ENCODE data around the gene AIG1. TPM values are rescaled to one million over a fixed set of nuclear protein-coding genes. Genes with fewer than 3 reads are reported as not detected.
A peak's percentile ranks its signal among the peaks of the same experiment; 100 is the strongest.
"Not testable (repeated sequence)": the region's sequence is repeated elsewhere in the genome, so short reads cannot be mapped to it uniquely, and the experiment has no call there.

Gene AIG1
- total RNA-seq, 2 donors from 2014 or later = 41.3 to 67.0 TPM

DNA sequence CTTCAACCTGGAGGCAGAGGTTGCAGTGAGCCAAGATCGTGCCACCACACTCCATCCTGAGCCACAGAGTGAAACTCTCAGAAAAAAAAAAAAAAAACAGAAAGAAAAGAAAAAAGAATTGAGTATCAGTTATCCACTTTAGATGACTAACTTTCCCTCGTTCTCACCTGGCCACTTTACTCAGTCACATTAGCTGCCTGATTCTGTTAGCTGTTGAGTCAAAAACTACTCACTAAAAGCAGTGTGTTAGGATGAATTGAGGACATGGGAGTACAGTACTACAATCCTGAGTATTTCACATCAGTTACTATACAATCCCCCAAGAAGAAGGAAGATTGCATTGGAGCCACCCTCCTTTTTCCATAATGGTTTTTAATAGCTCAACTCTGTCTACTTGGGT lies 275.2 kb downstream of the AIG1 start:
- DNase-seq (ENCODE audit: low spot score) = no peak
- no peaks in the 10 kb centered on the region for H3K9me3 ChIP-seq
- no peaks in the 10 kb centered on the region for H3K27me3 ChIP-seq (replicated peaks; ENCODE audit: insufficient read depth)
- TF ChIP-seq, protein P1, sequence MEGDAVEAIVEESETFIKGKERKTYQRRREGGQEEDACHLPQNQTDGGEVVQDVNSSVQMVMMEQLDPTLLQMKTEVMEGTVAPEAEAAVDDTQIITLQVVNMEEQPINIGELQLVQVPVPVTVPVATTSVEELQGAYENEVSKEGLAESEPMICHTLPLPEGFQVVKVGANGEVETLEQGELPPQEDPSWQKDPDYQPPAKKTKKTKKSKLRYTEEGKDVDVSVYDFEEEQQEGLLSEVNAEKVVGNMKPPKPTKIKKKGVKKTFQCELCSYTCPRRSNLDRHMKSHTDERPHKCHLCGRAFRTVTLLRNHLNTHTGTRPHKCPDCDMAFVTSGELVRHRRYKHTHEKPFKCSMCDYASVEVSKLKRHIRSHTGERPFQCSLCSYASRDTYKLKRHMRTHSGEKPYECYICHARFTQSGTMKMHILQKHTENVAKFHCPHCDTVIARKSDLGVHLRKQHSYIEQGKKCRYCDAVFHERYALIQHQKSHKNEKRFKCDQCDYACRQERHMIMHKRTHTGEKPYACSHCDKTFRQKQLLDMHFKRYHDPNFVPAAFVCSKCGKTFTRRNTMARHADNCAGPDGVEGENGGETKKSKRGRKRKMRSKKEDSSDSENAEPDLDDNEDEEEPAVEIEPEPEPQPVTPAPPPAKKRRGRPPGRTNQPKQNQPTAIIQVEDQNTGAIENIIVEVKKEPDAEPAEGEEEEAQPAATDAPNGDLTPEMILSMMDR (IDR thresholded peaks at IDR 0.05) = no peak
- TF ChIP-seq POLR2A (IDR thresholded peaks at IDR 0.05) = no peak
- no peak for TF ChIP-seq POLR2AphosphoS5 (IDR thresholded peaks at IDR 0.05)
- H3K4me3 ChIP-seq = no peak overlapping the region
- no peaks in the 10 kb centered on the region for H3K36me3 ChIP-seq
- no peak overlapping the region for H3K27ac ChIP-seq
- intact Hi-C loops (cut with DNase I) = no loop called here
- 96% methylated on average over 2 of the region's 2 CpGs for WGBS
- no peaks in the 10 kb centered on the region for H3K4me1 ChIP-seq (replicated peaks)

DNA sequence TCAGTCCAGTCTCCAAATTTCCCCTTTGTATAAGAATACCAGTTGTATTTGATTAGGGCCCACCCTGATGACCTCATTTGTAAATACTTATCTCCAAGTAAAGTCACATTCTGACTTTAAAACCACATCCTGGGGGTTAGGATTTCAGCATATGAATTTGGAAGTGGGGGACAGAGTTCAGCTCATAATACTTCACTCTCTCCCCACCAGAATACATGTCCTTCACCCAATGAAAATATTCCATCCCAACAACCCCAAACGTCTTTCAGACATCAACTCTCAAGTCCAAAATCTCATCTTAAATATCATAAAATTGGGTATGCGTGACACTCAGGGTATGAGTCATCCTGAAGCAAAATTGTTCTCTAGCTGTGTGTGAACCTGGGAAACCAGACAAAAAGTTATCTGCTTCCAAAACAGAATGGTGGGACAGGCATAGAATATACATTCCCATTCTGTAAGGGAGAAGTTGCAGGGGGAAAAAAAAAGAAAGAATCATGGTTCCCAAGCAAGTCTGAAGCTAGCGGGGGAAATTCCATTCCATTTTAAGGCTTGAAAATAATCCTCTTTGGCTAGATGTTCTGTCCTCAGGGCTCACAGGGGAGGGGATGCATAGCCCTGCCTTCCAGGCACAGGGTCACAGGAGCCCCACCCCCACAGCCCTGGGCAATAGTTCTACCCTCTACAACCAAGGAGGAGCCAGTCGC lies 275.9 kb downstream of the AIG1 start:
- no peak for DNase-seq (ENCODE audit: low spot score)
- no peak for TF ChIP-seq POLR2AphosphoS5 (IDR thresholded peaks at IDR 0.05)
- TF ChIP-seq, protein P1 (IDR thresholded peaks at IDR 0.05) = no peak
- no peak for TF ChIP-seq POLR2A (IDR thresholded peaks at IDR 0.05)
- no peaks in the 10 kb centered on the region for H3K27me3 ChIP-seq (replicated peaks; ENCODE audit: insufficient read depth)
- H3K4me3 ChIP-seq = no peak overlapping the region
- WGBS = 90% methylated on average over 4 of the region's 4 CpGs
- no peaks in the 10 kb centered on the region for H3K36me3 ChIP-seq
- H3K4me1 ChIP-seq (replicated peaks) = no peaks in the 10 kb centered on the region
- H3K9me3 ChIP-seq = no peaks in the 10 kb centered on the region
- intact Hi-C loops (cut with DNase I) = no loop called here
- no peak overlapping the region for H3K27ac ChIP-seq

DNA sequence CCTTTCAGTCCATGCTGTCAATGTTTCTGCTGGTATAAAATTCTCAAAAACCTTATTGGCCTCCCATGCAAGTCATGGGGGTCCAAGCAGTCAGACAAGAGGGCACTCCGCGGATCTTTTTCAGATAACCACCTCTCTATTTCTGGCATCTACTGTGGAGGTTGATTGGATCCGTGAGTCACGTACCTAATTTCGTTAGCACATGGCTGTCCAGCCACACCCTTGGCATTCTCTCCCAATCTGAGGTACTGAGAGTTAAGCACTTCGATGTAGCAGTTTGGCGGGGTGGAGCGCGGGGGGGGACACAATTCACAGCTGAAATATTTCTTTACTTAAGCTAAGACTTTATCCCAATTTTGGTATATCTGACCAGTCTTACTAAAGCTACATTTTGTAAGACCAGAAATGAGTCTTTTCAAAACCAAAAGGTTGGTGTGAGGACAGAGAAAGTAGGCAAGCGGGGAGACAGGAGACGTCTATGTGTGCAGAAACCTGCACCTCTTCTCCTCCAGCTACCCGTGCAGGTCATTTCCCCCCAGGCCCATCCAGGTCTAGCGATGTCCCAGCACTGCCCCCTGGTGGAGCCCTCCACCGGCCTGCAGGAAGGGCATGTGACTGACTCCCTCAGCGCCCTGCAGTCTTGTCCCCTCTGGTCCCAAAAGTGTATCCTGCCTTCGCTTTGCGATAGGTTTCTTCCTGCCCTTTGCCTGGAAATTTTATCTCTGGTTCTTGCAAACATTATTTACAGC lies 276.7 kb downstream of the AIG1 start:
- WGBS = 88% methylated on average over 17 of the region's 17 CpGs
- Histone ChIP-seq H3K4me1 (replicated peaks) (no peaks in the 10 kb centered on the region), H3K27me3 (replicated peaks; ENCODE audit: insufficient read depth) (no peaks in the 10 kb centered on the region), H3K4me3 (no peak overlapping the region), H3K36me3 (no peaks in the 10 kb centered on the region), H3K27ac (no peak overlapping the region), H3K9me3 (no peaks in the 10 kb centered on the region)
- intact Hi-C loops (cut with DNase I) = no loop called here
- no peak for DNase-seq (ENCODE audit: low spot score)
- TF ChIP-seq, protein P1 (IDR thresholded peaks at IDR 0.05) = peak in 2 of 4 experiments; percentile 27 to 31
- no peak for TF ChIP-seq POLR2AphosphoS5 (IDR thresholded peaks at IDR 0.05)

DNA sequence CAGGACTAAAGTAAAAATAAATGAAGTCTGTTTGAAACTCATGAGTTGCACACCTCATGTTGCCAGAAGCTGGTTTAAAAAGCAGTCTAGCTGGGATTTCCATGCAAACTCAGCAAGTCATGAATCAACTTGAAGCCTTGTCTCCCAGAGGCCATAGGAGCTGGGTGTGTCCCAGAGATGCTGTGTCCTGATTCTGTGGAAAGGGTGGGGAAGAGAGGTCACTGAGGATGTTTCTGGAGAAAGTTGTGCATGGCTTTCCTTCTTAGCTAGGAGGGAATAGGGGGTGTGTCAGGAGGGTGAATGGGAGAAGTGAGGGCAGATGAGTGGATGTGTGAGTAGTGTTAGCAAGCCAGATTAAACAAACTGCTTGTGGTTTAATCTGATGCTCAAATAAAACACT lies 278.5 kb downstream of the AIG1 start:
- intact Hi-C loops (cut with DNase I) = no loop called here
- H3K27ac ChIP-seq = no peak overlapping the region

DNA sequence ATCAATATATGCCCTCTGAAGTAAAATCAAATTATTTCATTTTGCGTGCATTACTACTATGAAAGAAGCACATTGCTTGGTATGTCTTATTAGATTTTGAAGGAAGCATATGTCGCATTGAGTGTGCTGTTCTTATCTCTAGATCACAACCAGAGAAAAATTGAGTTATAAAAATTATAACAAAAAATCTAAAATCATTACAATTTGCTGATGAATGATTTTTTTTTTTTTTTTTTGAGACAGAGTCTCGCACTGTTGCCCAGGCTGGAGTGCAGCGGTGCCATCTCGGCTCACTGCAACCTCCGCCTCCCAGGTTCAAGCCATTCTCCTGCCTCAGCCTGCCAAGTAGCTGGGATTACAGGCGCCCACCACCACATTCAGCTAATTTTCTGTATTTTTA lies 284.8 kb downstream of the AIG1 start:
- H3K27me3 ChIP-seq (replicated peaks; ENCODE audit: insufficient read depth); H3K4me3 ChIP-seq; H3K36me3 ChIP-seq; H3K4me1 ChIP-seq (replicated peaks); H3K9me3 ChIP-seq; H3K27ac ChIP-seq; intact Hi-C loops (cut with DNase I); DNase-seq (ENCODE audit: low spot score): not testable (repeated sequence)
- WGBS = 96% methylated on average over 7 of the region's 7 CpGs

More for the DNA sequence above, 278.5 kb downstream of the AIG1 start:
- H3K4me1 ChIP-seq (replicated peaks) = no peaks in the 10 kb centered on the region
- no peak for TF ChIP-seq POLR2A (IDR thresholded peaks at IDR 0.05)
- H3K4me3 ChIP-seq = no peak overlapping the region
- no peaks in the 10 kb centered on the region for H3K27me3 ChIP-seq (replicated peaks; ENCODE audit: insufficient read depth)
- DNase-seq (ENCODE audit: low spot score) = no peak
- H3K36me3 ChIP-seq = no peaks in the 10 kb centered on the region
- H3K9me3 ChIP-seq = no peaks in the 10 kb centered on the region

DNA sequence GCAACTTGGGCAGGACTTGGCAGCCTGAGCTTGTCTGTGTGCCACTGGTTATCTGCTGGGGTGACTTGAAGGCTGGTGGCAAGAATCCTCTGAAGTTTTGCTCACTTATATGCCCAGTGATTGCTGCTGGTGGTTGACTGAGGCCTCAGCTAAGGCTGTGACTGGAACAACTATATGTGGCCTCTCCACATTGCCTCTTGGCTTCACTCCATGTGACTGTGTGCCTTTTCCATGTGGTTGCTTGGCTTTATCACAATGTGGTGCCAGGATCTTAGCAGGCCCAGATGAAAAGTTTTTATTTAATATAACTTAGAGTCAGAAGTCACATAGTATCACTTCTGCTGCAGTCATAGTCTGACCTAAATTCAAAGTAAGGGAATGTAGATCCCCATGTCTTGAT lies 285.3 kb downstream of the AIG1 start:
- Histone ChIP-seq H3K27me3 (replicated peaks; ENCODE audit: insufficient read depth) (no peaks in the 10 kb centered on the region), H3K27ac (no peak overlapping the region), H3K36me3 (no peaks in the 10 kb centered on the region), H3K4me3 (no peak overlapping the region), H3K4me1 (replicated peaks) (no peaks in the 10 kb centered on the region), H3K9me3 (no peaks in the 10 kb centered on the region)
- intact Hi-C loops (cut with DNase I) = no loop called here
- TF ChIP-seq POLR2A (IDR thresholded peaks at IDR 0.05) (no peak), POLR2AphosphoS5 (IDR thresholded peaks at IDR 0.05) (no peak)
- TF ChIP-seq, protein P1 (IDR thresholded peaks at IDR 0.05) = no peak
- no peak for DNase-seq (ENCODE audit: low spot score)
